Hepatocyte (in vitro differentiated cells): Measurements from ENCODE around the gene ZHX3.

ENCODE experiments used
- EZH2 ChIP-seq: fragments of 200-600 bp; sonication (generic); IDR thresholded peaks from 2 replicates; pipeline ENCODE4 v1.6.1; 2016; ENCODE audit warnings: antibody characterized with exemption, mild to moderate bottlenecking, borderline replicate concordance
- TF ChIP-seq, protein P1 (sequence below): fragments of 200-600 bp; sonication (generic); IDR thresholded peaks from 2 replicates; pipeline ENCODE4 v1.5.1; 2016; ENCODE audit warnings: antibody characterized with exemption, mild to moderate bottlenecking; ENCODE audit not compliant: poor library complexity

DNA sequence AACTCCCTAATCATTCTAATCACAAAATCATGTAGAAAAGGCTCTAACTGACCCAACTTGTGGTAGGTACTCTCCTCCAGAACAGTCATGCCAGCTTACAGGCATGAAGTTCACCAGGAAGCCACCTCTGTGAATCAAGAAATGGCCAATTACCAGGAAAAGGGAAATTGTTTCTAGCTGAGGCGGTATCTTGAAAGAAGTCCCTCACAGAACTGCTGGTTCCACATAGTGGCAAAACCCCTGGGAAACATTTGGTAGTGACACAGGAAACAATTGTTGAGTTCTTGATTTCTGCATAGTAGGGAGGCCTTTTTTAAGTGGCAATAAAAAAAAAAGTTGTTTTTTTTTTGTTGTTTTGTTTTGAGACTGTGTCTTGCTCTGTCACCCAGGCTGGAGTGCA, 3.4 kb upstream of the ZHX3 start:
- TF ChIP-seq, protein P1, sequence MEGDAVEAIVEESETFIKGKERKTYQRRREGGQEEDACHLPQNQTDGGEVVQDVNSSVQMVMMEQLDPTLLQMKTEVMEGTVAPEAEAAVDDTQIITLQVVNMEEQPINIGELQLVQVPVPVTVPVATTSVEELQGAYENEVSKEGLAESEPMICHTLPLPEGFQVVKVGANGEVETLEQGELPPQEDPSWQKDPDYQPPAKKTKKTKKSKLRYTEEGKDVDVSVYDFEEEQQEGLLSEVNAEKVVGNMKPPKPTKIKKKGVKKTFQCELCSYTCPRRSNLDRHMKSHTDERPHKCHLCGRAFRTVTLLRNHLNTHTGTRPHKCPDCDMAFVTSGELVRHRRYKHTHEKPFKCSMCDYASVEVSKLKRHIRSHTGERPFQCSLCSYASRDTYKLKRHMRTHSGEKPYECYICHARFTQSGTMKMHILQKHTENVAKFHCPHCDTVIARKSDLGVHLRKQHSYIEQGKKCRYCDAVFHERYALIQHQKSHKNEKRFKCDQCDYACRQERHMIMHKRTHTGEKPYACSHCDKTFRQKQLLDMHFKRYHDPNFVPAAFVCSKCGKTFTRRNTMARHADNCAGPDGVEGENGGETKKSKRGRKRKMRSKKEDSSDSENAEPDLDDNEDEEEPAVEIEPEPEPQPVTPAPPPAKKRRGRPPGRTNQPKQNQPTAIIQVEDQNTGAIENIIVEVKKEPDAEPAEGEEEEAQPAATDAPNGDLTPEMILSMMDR: no peak
- TF ChIP-seq EZH2: no peak
